Stimulated activated CD8-positive, alpha-beta memory T cell treated with anti-CD3 and anti-CD28 coated beads, Interleukin-4, amount 100 ng/mL, for 4 hours (primary cell): Measurements from ENCODE around the gene BLM.
"Not testable (repeated sequence)": the region's sequence is repeated elsewhere in the genome, so short reads cannot be mapped to it uniquely, and the experiment has no call there.

Experiments
- DNase-seq, 2 donors: peaks; one replicate each; pipeline ENCODE4 v3.0.0-alpha.2; 2020; ENCODE audit warnings: low read depth in 2 of 2, low spot score in 1 of 2

The BLM gene

GRCh38 chr15:90819390-90819789, 102.2 kb downstream of the BLM start:
- DNase-seq, result no peak

GRCh38 chr15:90819850-90820249, 102.7 kb downstream of the BLM start:
- no peak for DNase-seq

GRCh38 chr15:90820481-90820880, 103.3 kb downstream of the BLM start:
- no peak for DNase-seq

- DNase-seq, result no peak
Measured at GRCh38 chr15:90822204-90822955, 105.2 kb downstream of the BLM start.

- DNase-seq, result no peak
Measured at GRCh38 chr15:90823455-90823974, 106.4 kb downstream of the BLM start.

GRCh38 chr15:90825115-90825899, 108.2 kb downstream of the BLM start:
- not testable (repeated sequence) for DNase-seq

- not testable (repeated sequence) for DNase-seq
Measured at GRCh38 chr15:90826206-90826885, 109.2 kb downstream of the BLM start.

- DNase-seq, result no peak
Measured at GRCh38 chr15:90826886-90827435, 109.8 kb downstream of the BLM start.

- DNase-seq, result no peak
Measured at GRCh38 chr15:90828111-90828510, 111.0 kb downstream of the BLM start.

- DNase-seq, result no peak
Measured at GRCh38 chr15:90829126-90829525, 112.0 kb downstream of the BLM start.

- DNase-seq, result no peak
Measured at GRCh38 chr15:90829942-90830440, 112.8 kb downstream of the BLM start.

- no peak for DNase-seq
Measured at GRCh38 chr15:90834626-90835025, 117.5 kb downstream of the BLM start.

- DNase-seq, result no peak
Measured at GRCh38 chr15:90836296-90836871, 119.2 kb downstream of the BLM start.

- DNase-seq, result no peak
Measured at GRCh38 chr15:90837094-90837493, 119.9 kb downstream of the BLM start.

GRCh38 chr15:90838139-90838538, 121.0 kb downstream of the BLM start:
- DNase-seq, result peak; percentile 80 to 91

- no peak for DNase-seq
Measured at GRCh38 chr15:90838544-90838943, 121.4 kb downstream of the BLM start.

GRCh38 chr15:90839187-90840071, 122.3 kb downstream of the BLM start:
- DNase-seq, result no peak

- no peak for DNase-seq
Measured at GRCh38 chr15:90840157-90840855, 123.2 kb downstream of the BLM start.

- no peak for DNase-seq
Measured at GRCh38 chr15:90840954-90841353, 123.8 kb downstream of the BLM start.
